Right ventricle myocardium inferior (tissue), 1 donor: ENCODE measurements around the gene NRSN2. TPM values are rescaled to one million over a fixed set of nuclear protein-coding genes. Genes with fewer than 3 reads are reported as not detected.

Experiments used
- ATAC-seq: fragments of 200-7000 bp; cut with Tn5 transposase; one replicate; pipeline ENCODE4 v1.9.1; 2020; ENCODE audit warnings: mild to moderate bottlenecking, moderate library complexity
- DNase-seq: peaks from one replicate; pipeline ENCODE4 v3.0.0; 2021; ENCODE audit errors: missing footprints
- intact Hi-C: fragments of 100-400 bp; cut with DNase I; formaldehyde crosslinking; loops from one replicate; pipeline ENCODE4 v1.11.0; 2022
- total RNA-seq: library from RNA; stranded (reverse); fragmentation: NEBNext Ultra II Directional; extraction: Animal tissue kit (Norgen Biotek cat#: 25700); gene quantifications from one replicate; pipeline ENCODE4 v1.2.1, GENCODE V29; 2021
- donor health status: DM: no; HTN: yes; CAD: no; lungs with severe emphysema.

NRSN2 gene
- total RNA-seq, 1 donor from 2014 or later = 19.8 TPM

GRCh38 chr20:402898-403581 is 56.1 kb downstream of the NRSN2 start:
- no peak for ATAC-seq
- intact Hi-C loops = no loop called here
- DNase-seq = no peak

DNA sequence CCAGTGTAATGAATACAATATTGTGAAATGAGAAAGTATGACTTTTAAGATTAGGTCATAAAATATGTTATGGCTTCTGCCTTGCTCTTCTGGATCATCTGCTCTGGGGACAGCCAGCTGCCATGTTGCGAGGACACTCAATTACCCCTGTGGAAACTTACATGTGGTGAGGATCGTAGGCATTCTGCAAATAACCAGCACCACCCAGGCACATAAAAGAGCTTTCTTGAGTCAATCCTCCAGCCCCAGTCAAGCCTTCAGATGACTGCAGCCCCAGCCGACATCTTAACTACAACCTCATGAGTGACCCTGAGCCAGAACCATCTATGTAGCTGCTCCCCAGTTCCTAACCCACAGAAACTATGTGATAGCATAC is 56.7 kb downstream of the NRSN2 start:
- ATAC-seq (no peak), DNase-seq (no peak)
- intact Hi-C loops = no loop called here

DNA sequence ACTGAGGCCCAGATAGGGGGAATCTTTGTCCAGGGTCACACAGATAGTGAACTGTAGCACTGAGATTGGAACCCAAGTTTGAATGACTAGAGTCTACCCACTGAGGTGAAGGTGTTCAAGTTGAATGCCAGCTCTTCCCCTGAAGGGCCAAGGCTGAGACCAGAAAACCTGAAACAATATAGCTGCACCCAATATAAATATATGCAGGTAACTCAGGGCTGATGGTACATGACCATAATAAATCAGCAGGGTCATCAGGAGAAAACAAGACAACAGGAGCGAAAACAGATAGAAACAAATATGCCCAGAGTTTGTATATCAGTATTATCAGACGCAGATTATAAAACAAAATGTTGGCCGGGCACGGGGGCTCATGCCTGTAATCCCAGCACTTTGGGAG is 57.2 kb downstream of the NRSN2 start:
- intact Hi-C loops = no loop called here
- ATAC-seq (no peak), DNase-seq (no peak)

Other genes with a start within 250 kb of the NRSN2 start
- gene DEFB126, start 204.5 kb upstream of the NRSN2 start, total RNA-seq = not detected
- gene DEFB127, start 189.7 kb upstream of the NRSN2 start, total RNA-seq = not detected
- not detected for gene DEFB128, start 157.4 kb upstream of the NRSN2 start, total RNA-seq
- not detected for gene DEFB129, start 119.9 kb upstream of the NRSN2 start, total RNA-seq
- not detected for gene DEFB132, start 89.4 kb upstream of the NRSN2 start, total RNA-seq
- gene C20orf96, start 56.4 kb upstream of the NRSN2 start, total RNA-seq = 5.4 TPM
- gene ZCCHC3, start 49.5 kb upstream of the NRSN2 start, total RNA-seq = 11.0 TPM
- gene SOX12, start 21.6 kb upstream of the NRSN2 start, total RNA-seq = 16.5 TPM
- 0.65 TPM for gene TRIB3, start 33.6 kb downstream of the NRSN2 start, total RNA-seq
- 43.7 TPM for gene RBCK1, start 61.2 kb downstream of the NRSN2 start, total RNA-seq
- gene TBC1D20, start 115.4 kb downstream of the NRSN2 start, total RNA-seq = 25.2 TPM
- gene CSNK2A1, start 196.7 kb downstream of the NRSN2 start, total RNA-seq = 111 TPM